GM18870 (cell line): Measurements from ENCODE around the gene CRK.
"Not testable (repeated sequence)": the region's sequence is repeated elsewhere in the genome, so short reads cannot be mapped to it uniquely, and the experiment has no call there.

ENCODE experiments used
- ATAC-seq: cut with Tn5 transposase; IDR thresholded peaks from one replicate; pipeline ENCODE4 v1.9.1; 2021; ENCODE audit warnings: moderate library complexity; ENCODE audit not compliant: unreplicated experiment

Gene CRK

DNA sequence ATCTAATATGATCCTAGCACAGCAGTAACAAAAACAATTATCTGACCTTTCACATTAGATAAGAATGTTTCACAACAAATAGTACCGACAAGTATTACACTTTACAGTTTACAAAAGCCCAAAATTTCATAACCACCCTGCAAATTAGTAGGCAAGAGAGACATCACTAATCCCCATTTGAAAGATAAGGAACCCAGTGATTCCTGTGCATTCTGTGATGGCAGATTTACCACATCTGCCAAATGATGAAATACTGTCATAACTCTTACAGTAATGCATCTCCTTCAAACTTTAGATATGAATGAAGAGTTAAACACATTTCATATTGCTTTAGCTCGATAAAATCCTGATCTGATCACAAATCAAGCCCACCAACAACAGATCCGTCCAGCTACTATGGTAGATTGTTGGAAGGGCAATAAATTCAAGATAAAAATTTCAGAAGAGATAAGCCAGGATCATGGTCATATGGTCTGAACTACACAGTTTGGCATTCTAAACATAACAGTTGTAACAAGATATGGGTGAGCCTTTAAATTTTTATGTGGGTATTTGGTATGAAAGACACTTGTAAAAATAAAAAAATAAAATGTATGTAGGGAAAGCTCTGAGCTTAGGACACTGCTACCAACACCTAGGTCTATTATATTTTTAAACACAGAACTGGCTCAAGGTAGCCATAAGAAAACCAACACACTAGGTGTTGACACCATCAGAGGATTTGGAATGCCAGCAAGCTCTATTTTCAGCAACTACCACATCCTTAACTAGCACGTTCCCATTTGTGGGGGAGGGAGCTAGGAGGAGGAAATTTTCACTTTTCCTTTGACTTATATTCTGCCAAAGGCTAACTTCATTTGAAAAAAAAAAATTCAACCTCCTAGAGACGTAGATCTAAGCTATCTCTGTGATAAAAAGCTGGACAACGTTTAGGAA, 65.3 kb downstream of the CRK start:
- no peak for ATAC-seq

GRCh38 chr17:1387490-1388227, 68.4 kb downstream of the CRK start:
- ATAC-seq: not testable (repeated sequence)

DNA sequence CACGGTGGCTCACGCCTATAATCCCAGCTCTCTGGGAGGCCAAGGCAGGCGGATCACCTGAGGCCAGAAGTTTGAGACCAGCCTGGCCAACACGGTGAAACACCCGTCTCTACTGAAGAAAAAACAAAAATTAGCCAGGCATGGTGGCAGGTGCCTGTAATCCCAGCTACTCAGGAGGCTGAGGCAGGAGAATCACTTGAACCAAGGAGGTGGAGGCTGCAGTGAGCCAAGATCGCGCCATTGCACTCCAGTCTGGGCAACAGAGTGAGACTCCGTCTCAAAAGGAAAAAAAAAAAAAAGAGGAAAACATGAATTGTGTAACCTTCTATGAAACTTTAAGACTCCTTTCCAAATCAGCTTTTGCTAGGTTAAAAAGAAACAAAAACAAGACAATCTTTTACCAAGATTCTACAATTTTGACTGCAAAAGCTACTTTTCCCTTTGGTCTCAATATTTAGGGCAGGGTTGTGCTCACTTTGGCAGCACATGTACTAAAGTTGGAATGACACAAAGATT, 69.3 kb downstream of the CRK start:
- ATAC-seq: not testable (repeated sequence)

- no peak for ATAC-seq
Observed at GRCh38 chr17:1386265-1386664, 69.8 kb downstream of the CRK start.

DNA sequence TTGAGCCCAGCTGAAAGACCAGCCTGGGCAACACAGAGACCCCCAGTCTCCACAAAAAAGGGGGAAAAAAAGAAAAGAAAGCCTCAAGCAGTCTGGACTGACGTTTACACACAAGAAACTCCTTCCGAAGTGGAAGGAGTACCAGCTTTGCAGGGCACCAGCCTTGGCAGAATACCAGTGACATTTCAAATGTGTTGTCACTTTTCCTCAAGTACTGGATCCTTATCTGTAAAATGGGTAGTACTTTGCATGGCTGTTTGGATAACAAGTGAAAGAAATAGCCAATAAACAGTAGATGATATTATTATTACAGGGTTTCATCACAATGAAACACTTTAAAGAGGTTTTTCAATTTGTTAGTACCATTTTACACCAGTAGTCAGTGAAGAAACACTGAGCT, 70.2 kb downstream of the CRK start:
- ATAC-seq: no peak

- no peak for ATAC-seq
Observed at GRCh38 chr17:1384905-1385435, 71.1 kb downstream of the CRK start.

DNA sequence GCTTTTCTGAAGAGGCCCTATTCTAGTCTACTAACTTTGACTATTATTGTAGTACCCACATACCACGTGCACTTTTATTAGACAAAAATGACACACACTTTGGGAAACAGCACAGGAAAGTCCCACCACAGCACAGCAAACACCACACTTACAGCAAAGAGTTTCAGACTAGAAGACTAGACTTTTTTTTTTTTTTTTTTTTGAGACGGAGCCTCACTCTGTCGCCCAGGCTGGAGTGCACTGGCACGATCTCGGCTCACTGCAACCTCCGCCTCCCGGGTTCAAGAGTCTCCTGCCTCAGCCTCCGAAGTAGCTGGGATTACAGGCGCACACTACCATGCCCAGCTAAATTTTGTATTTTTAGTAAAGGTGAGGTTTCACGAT, 76.1 kb downstream of the CRK start:
- ATAC-seq: no peak

DNA sequence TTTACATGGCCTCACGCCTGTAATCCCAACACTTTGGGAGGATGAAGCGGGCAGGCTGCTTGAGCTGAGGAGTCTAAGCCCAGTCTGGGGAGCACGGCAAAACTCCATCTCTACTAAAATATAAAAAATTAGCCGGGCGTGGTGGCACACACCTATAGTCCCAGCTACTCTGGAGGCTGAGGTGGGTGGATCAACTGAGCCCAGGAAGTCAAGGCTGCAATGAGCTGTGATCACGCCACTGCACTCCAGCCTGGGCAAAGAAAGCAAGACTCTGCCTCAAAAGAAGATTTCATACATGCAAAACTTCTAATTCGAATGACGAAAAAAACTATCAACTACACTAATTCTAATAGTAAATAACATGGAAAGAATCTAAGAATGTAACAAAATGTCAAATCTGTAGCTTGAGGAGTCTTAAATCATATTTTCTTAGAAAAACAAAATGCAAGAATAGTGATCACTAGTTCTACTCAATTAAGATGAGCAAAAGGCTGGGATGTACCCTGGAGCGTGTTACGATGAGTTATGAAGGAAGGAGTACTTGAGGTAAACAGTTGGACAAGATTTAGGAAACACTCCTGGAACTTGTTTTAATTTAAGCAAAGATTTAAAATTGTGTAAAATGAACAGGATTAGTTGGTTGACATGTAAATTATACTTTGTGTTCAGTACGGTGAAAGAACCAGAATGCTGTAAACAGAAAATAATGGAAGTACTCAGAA, 76.7 kb downstream of the CRK start:
- ATAC-seq: no peak

GRCh38 chr17:1378476-1378860, 77.6 kb downstream of the CRK start:
- not testable (repeated sequence) for ATAC-seq

GRCh38 chr17:1377334-1377733, 78.7 kb downstream of the CRK start:
- ATAC-seq: no peak

DNA sequence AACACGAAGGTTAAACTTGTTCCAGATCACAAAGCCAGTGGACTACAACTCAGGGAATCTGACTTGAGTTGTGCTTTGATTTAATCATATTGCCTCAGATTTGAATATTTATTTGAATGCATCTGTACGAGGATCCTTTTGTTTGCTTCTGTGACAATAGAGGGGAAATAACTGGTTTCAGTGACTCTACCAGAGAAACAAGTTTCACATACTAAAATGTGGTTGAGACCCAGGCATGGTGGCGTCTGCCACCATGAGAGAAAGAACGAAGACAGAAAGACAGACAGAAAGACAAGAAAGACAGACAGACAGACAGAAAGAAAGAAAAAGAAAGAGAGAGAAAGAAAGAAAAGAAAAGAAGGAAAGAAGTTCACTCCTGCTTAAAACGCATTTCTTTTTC, 80.0 kb downstream of the CRK start:
- ATAC-seq: no peak

- ATAC-seq: no peak
Observed at GRCh38 chr17:1375615-1376014, 80.4 kb downstream of the CRK start.

GRCh38 chr17:1374431-1375177, 81.4 kb downstream of the CRK start:
- ATAC-seq: no peak

GRCh38 chr17:1373707-1374237, 82.3 kb downstream of the CRK start:
- no peak for ATAC-seq

DNA sequence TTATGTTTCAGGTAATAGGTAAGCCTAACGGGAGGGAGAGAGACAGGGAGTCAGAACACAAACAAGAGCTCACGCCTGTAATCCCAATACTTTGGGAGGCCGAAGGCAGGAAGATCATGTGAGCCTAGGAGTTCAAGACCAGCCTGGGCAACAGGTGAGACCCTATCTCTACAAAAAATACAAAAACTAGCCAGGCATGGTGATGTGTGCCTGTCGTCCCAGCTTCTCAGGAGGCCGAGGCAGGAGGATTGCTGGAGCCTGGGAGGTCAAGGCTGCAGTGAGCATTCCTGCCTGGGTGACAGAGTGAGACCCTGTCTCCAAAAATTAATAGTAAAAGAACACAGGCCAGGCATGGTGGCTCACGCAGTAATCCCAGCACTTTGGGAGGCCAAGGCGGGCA, 83.4 kb downstream of the CRK start:
- ATAC-seq: no peak

DNA sequence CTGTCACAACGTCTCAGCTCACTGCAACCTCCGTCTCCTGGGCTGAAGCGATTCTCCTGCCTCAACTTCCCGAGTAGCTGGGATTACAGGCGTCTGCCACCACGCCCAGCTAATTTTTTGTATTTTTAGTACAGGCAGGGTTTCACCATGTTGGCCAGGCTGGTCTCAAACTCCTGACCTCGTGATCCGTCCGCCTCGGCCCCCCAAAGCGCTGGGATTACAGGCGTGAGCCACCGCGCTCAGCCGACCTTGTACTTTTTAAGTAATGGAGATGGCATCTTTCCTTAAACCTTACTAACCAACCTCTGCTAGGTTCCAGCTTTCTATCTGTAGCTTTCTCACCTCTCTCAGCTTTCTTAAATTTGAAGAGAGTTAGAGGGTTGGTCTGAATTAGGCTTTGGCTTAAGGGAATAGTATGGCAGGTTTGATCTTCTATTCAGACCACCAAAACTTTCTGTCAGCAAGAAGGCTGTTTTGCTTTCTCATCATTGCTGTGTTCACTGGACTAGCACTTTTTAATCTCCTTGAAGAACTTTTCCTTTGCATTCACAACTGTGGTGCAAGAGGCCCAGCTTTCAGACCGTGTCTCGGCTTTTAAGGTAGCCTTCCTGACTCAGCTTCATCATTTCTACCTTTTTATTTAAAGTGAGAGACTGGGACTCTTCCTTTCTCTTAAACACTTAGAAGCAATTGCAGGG, 84.0 kb downstream of the CRK start:
- no peak for ATAC-seq
